HG02759 (cell line): ENCODE data around the gene MYO15B.

Source experiments
- ATAC-seq: cut with Tn5 transposase; IDR thresholded peaks from one replicate; pipeline ENCODE4 v1.9.1; 2021; ENCODE audit warnings: mild to moderate bottlenecking, moderate library complexity; ENCODE audit not compliant: unreplicated experiment

The MYO15B gene

GRCh38 chr17:75558666-75559530, 28.7 kb upstream of the MYO15B start:
- ATAC-seq: no peak

GRCh38 chr17:75559958-75560533, 27.6 kb upstream of the MYO15B start:
- ATAC-seq: no peak

DNA sequence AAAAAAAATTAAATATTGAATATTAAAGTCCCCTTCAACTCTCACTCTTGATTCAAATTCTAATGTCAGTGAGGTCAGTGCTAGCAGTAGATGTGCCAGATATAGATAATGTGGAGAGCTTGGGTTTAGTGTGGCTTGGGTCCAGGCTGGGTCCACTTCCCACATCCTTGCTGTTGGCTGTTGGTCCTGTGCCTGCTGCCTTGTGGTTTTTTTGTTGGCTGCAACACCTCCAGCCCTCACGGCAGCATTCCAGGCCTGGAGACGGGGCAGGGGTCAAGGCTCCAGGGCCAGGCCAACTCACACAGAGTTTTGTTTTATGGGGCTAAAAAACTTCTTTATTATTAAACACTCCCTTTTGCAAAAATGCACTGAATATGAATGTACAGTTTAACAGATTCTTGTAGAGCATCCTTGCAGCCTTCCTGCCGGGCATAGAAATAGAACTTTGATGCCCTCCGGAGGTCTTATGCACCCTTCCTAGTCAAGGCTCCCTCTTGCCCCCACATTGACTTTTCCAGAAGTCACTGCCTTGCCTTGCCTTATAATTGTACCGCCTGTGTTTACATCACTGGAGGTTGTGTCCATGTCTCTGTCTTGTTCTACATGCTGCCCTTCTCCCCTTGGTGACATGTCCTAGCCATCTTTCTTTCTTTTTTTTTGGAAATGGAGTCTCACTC, 25.5 kb upstream of the MYO15B start:
- no peak for ATAC-seq

- ATAC-seq: no peak
Observed at GRCh38 chr17:75563063-75563758, 24.4 kb upstream of the MYO15B start.

DNA sequence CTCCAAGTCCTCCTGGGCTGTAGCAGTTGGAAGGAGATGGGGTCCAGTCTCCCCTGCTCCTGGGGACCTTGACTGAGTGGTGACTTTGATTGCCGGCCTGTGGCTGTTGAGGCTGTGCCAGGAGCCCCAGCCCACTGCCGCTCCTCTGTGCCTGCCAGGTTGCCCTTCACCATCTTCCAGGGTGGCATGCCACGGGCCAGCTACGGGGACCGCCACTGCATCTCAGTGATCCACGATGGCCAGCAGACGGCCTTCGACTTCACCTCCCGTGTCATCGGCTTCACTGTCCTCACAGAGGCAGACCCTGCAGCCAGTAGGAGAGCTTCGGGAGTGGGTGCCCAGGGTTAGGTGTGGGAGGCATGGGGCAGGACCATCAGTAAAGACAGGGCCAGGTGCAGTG, 23.4 kb upstream of the MYO15B start:
- ATAC-seq: no peak

- no peak for ATAC-seq
Observed at GRCh38 chr17:75565066-75565465, 22.5 kb upstream of the MYO15B start.

DNA sequence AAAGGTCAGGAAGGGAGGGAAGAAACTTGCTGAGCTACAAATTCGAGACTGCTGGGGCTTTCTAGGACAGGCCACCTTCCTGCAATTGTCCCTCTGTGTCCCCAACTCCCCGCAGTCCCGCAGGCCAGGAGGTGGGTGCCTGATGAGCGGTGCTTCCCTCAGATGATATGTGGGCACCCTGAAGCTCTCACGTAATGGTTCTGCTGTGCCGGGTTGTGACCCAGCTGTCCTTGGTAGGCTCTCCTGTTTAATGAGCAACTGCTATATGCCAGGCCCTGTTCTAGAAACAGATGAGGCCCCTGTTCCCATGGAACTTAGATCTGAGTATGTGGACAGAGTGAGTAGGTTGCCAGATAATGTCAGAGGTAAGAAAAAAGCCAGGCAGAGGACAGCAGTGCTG, 22.0 kb upstream of the MYO15B start:
- ATAC-seq: no peak

GRCh38 chr17:75566416-75566815, 21.2 kb upstream of the MYO15B start:
- ATAC-seq: no peak

DNA sequence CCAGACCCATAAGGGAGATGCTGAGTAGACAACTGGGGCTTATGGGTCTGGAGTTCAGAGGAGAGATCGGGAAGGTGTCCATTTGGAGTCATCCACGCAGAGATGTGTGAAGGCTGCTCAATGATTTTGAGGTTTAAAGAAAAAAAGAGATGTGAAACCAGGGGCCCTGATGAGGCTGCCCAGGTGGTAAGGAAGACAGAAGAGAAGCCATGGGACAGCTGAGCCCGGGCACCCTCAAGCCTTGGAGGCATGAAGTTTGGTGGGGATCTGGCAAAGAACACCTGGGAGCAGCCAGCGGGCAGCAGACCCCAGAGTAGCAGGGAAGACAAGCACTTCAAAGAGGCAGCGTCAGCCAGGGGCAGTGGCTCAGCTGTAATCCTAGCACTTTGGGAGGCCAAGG, 20.8 kb upstream of the MYO15B start:
- no peak for ATAC-seq

DNA sequence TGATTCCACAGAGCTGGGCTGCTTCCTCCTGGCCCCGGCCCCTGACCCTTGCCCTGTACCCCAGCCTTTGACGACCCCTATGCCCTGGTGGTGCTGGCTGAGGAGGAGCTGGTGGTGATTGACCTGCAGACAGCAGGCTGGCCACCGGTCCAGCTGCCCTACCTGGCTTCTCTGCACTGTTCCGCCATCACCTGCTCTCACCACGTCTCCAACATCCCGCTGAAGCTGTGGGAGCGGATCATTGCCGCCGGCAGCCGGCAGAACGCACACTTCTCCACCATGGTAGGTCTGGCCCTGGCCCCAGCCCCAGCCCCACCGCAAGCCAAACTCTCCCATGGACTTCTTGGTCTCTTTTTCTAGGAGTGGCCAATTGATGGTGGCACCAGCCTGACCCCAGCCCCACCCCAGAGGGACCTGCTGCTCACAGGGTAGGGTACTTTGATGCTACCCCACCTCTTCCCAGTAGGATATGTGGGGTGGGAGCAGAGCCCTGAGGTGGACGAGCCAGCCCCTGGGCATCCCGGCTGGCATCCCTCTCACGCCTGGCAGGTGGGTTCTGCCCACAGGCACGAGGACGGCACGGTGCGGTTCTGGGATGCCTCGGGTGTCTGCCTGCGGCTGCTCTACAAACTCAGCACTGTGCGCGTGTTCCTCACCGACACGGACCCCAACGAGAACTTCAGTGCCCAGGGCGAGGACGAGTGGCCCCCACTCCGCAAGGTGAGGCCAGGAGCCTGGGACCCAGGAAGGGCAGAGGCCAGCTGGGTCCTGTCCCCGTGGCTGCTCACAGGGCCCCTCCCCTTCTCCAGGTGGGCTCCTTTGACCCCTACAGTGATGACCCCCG, 19.0 kb upstream of the MYO15B start:
- ATAC-seq: no peak

DNA sequence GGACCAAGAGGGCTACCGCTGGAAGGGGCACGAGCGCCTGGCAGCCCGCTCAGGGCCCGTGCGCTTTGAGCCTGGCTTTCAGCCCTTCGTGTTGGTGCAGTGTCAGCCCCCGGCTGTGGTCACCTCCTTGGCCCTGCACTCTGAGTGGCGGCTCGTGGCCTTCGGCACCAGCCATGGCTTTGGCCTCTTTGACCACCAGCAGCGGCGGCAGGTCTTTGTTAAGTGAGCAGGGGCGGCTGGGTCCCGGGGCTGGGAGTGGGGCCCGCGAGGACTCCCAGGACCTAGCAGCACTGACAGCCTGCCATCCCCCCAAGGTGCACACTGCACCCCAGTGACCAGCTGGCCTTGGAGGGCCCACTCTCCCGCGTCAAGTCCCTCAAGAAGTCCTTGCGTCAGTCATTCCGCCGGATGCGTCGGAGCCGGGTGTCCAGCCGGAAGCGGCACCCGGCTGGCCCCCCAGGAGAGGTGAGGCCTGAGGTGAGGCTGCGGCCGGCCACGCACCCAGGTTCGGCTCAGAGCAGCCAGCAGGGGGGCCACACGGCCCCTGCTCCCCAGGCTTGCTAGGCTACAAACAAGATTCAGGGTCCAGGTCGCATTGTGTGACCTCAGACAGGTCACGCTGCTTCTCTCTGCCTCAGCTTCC, 17.4 kb upstream of the MYO15B start:
- ATAC-seq: no peak

DNA sequence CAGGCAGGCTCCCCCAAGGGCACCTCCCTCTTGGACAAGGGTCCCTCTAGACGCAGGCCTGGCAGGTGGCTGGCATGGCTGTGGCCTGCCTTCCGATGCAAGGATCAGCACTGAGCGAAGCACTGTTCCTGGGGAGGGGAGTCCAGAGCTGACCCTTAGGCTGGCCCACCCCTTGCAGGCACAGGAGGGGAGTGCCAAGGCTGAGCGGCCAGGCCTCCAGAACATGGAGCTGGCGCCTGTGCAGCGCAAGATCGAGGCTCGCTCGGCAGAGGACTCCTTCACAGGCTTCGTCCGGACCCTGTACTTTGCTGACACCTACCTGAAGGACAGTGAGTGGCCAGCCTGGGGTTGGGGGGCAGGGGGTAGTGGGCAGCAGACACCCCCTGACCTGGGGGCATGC, 16.8 kb upstream of the MYO15B start:
- ATAC-seq: no peak

- no peak for ATAC-seq
Observed at GRCh38 chr17:75571197-75571884, 16.3 kb upstream of the MYO15B start.

DNA sequence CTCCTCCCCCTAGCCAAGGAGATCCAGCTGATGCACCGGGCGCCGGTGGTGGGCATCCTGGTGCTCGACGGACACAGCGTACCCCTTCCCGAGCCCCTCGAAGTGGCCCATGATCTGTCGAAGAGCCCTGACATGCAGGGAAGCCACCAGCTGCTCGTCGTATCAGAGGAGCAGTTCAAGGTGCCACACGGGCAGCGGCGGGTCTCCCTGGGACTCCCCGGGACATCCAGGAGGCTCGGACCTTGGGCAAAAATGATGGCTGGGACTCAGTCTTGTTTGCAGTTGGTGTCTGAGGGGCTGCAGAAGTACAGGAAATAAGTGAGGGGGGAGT, 15.8 kb upstream of the MYO15B start:
- ATAC-seq: no peak

DNA sequence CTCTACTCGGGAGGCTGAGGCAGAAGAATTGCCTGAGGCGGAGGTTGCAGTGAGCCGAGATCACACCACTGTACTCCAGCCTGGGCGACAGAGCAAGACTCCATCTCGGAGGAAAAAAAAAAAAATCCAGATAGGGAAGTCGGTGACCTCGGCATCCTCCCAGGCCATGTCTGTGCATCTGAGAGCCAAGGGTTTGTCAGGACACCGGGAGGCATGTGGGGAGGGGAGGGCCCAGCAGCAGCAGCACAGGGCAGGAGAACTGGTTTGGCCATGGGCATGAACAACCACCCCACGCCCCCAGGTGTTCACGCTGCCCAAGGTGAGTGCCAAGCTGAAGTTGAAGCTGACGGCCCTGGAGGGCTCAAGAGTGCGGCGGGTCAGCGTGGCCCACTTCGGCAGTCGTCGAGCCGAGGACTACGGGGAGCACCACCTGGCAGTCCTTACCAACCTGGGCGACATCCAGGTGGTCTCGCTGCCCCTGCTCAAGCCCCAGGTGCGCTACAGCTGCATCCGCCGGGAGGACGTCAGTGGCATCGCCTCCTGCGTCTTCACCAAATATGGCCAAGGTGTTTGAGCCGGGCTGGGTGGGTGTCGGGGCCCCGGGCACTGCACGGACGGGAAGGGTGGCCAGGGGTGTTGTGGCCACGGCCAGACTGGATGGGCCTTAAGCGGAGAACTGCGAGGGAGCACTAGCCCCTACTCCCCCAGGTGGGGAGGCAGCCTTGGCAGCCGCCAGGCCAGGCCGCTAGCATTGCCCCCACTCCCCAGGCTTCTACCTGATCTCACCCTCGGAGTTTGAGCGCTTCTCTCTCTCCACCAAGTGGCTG, 14.7 kb upstream of the MYO15B start:
- no peak for ATAC-seq

DNA sequence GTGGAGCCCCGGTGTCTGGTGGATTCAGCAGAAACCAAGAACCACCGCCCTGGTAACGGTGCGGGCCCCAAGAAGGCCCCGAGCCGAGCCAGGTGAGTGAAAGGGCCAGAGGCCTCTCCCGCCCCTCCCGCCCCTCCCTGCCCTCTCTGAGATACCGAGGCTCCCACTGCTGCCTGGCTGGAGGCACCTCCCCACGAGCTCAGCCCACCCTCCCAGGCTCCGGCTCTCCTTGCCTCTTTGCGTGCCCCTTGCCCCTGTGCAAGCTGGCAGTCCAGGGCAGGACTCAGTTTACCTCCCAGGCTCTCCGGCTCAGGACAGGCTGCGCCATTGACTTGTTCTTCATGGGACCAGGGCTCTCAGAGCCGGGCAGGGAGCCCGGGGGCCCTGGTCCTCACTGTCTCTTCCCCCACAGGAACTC, 14.1 kb upstream of the MYO15B start:
- ATAC-seq: no peak

GRCh38 chr17:75573994-75574393, 13.6 kb upstream of the MYO15B start:
- ATAC-seq: no peak

DNA sequence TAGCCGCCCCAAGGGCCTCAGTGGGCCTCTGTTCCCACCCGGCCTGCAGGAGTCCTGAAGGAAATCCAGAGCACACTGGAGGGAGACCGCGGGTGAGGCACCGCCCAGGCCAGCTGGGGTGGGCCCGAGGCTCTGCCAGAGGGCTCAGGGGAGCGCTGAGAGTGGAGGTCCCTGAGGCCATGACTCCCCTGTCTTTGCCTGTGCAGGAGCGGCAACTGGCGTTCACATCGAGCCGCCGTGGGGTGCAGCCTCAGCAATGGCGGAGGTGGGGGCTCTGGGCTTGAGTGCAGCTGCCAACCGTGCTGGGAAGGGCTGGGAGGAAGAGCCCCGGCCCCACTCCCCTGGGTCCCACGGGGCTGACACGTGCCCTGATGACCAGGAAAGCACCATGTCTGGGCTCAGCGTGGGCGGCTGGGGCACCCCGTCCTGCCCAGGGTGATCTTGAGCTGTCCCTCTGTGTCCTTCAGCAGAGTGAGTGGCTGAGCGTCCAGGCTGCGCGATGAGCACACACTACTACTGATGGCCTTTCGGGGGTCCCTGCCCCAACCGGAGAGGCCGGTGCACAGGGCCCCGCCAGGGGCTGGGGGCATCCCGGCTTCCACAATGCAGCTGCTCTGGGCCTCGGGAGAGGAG, 13.1 kb upstream of the MYO15B start:
- ATAC-seq: no peak
